HG03565 (cell line): ENCODE results near the gene MDH2.
"Not testable (repeated sequence)": the region's sequence is repeated elsewhere in the genome, so short reads cannot be mapped to it uniquely, and the experiment has no call there.

Experiments
- ATAC-seq: cut with Tn5 transposase; IDR thresholded peaks from one replicate; pipeline ENCODE4 v1.9.1; 2021; ENCODE audit warnings: mild to moderate bottlenecking, moderate library complexity; ENCODE audit not compliant: unreplicated experiment

MDH2 gene

DNA sequence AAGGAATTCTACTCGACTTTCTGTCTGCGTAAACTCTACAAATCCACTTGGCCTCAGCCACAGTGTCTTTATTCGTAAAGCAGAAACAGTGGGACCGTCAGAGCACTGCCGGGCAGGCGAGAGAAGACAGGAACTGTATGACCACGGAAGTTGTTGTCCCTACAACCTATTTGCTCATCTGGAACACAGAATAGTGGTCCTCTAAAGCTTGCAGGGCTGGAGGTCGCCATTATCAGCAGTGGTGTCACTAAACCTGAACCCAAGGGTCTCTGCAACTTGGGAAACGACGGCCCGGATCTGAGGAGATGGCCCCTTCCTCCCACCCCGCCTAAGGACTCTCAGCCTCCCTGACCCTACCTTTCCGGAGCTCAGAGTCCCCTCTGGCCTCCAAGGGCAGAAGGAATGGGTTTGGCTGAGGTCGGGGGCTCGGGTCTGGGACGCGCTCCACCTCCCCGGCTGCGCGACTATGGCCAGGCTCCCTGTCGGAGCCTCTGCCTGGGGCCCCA lies 548 bp upstream of the MDH2 start:
- ATAC-seq, result no peak

DNA sequence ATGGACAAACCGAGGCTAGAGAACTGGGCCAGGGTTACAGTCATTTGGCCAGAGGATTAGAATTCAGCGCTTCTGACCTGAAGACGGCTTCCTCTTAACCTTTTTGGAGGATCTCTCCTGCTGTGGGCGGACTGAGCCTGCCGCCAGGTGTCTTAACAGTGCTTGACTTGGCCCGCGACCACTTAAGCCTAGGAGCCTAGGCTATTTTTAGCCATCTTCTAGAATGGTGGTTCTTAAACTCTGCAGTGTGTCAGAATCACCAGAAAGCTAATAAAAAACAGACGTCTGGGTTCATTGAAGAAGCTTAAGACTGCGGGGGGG lies 722 bp downstream of the MDH2 start:
- ATAC-seq, result no peak

DNA sequence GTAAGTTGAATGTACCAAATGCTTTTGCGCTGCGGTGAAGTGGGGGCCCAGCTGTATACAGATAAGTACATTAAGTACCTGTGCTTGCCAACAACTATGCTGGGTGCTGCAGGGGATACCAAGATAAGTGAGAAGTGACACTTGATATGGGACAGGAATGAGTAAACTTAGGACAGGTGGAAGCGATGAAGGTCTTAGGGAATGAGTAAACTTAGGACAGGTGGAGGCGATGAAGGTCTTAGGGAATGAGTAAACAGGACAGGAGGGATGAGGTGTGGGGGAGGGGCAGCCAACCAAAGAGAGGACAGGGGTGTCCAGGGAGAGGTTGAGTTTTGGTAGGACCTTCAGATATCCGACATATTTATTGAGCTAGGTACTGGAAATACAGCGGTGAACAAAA lies 1.4 kb downstream of the MDH2 start:
- ATAC-seq, result no peak

DNA sequence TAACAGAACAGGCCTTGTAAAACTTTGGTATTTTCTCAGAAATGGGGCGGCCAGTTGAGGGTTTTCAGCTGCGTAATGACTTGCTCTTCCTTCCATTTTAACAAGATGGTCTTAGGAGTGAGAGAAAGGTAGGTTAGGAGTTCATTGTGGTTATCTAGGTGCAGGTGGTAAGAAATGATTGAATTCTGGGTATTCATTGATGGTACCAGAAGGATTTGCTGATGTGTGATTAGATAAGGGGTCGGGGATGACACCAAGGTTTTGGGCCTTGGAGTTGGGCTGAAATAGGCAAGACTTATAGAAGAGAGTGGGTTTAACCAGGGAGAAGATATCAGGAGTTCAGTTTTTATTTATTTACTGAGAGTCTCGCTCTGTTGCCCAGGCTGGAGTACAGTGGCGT lies 2.6 kb downstream of the MDH2 start:
- ATAC-seq, result no peak

DNA sequence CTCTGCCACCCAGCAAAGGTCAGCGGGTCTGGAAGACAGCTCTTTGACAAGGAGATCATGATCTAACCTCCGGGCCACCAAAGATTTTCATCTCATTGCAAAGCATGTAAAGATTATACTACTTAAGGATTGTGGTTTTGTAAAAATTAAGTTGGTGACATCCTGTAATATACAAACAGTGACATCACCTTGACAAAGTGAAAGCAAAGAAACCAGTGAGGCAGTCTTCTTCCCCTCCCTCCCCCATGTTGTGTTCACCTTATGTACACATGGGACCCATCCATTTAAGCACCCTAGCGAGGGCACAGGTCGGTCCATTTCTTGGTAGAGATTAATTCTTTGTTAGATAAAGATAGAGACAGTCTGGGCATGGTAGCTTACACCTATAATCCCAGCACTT lies 3.9 kb downstream of the MDH2 start:
- ATAC-seq, result no peak

DNA sequence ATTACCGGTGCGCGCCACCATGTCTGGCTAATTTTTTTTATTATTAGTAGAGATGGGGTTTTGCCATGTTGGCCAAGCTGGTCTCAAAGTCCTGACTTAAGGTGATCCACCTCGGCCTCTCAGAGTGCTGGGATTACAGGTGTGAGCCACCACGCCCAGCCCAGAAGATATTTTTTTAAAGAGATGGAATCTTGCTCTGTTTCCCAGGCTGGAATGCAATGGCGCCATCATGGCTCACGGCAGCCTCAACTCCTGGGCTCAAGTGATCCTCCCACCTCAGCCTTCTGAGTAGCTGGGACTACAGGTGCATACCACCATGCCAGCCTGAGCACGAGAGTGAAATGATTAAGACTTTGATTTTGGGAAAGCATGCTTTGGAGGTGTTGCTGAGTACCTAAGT lies 4.8 kb downstream of the MDH2 start:
- ATAC-seq, result not testable (repeated sequence)

DNA sequence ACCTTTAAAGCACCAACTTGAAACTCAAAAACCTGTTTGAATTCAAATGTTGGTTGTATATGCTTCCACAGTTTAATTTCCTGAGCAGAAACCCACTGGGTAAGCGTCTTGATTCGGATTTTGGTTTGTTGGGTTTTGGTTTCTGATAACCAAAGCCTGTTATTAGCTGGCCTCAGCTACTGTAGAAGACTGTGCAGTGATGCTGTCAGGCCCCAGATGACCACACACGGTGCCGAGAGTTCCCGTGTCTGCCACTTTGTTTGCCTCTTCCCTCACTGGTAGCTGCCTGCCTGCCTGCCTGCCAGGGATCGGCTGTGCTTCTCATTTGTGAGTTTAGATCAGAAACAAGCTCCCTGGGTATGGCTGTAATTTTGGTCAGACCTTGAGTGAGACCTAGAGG lies 5.6 kb downstream of the MDH2 start:
- no peak for ATAC-seq

DNA sequence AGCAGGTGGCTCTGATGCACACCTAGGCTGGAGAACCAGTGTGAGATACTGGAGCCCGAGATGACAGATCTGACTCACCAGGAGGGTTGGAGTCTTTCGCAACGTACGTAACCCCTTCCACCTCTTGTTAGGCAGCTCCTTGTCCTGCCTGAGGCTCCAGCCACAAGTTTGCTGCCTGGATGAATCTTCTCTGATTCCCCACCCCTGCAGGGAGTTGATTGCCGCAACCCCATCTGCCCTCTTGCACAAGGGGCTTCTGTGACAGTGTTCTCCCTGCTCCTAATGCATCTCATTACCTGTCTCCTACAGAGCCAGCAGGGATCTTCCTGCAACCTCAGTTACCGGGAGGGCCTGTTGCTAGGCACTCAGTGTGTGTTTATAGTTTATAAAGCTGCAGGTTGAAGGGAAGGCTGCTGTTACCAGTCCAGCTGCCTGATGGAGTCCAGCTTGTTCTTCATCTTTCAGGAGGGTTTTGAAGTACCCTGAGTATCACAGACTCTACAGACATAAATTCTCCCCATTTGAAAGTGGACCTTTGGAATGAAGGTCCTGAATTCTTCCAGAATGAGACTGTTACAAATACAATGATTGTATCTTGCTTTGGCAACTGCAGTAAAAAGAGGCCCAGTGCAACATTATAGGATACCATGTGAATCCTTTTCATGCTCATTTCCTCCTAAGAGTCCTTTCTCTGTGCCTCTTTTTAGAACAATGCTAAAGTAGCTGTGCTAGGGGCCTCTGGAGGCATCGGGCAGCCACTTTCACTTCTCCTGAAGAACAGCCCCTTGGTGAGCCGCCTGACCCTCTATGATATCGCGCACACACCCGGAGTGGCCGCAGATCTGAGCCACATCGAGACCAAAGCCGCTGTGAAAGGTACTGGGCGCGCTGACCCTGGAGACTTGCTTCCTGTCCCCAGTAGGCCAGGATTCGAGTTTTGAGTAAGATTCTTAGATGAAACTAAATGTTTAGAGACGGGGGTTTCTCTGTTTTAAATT lies 6.5 kb downstream of the MDH2 start:
- no peak for ATAC-seq

DNA sequence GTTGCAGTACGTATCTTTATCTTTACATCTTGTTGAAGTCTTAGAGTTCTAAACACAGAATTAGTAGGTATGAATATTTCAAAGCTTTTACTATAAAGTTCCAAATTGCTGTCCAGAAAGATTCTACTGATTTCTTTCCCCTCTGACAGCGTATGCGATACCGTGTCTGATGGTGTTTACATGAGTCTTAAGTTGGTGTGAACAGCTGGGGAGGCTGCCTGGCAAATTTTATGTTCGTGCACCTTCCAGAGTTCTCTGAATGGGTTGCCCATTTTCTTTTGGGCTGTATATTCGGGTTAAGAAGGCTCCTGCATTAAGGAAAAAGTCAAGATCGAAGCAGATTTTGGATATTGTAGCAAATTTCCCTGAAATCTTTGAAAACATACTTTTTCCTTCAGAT lies 8.3 kb downstream of the MDH2 start:
- ATAC-seq, result no peak

DNA sequence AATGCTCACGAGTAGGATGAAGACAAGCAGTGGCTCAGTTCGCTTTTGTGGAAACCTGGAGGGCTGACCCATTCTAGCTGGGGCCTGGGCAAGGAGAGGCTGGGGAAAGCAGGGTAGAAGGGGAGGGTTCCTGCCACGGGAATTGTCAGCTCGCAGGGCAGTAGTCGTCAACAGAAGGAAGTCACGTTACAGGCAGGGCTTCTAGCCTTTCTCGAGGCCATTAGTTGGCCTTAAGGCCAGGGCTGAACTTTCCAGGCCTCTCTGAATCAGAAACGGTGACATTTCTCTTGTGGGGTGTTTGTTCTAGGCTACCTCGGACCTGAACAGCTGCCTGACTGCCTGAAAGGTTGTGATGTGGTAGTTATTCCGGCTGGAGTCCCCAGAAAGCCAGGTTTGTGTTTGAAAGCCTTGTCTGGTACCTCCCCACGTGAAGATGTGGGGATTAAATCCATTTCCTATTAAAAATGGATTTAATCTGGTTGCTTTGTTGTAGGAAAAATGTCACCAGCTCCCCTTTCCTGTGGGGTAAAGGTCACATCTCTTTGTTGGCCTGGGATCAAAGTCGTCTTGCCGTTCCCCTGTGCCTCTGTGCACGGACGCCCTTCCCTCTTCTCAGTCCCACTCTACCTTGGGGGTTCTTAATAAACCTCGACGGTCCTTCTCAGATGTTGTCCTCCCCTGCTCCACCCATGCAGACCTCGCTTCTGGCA lies 9.4 kb downstream of the MDH2 start:
- ATAC-seq, result no peak

DNA sequence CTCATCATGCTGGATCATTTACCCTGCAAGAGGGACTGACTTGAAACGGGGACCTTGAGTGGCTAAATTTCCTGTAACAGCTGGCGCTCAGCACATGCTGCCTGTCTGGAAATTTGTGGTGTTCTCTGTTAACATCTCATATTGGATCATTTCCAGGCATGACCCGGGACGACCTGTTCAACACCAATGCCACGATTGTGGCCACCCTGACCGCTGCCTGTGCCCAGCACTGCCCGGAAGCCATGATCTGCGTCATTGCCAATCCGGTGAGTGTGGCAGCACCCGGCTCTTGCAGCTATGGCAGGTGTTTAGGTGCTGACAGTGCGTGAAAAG lies 9.9 kb downstream of the MDH2 start:
- no peak for ATAC-seq

DNA sequence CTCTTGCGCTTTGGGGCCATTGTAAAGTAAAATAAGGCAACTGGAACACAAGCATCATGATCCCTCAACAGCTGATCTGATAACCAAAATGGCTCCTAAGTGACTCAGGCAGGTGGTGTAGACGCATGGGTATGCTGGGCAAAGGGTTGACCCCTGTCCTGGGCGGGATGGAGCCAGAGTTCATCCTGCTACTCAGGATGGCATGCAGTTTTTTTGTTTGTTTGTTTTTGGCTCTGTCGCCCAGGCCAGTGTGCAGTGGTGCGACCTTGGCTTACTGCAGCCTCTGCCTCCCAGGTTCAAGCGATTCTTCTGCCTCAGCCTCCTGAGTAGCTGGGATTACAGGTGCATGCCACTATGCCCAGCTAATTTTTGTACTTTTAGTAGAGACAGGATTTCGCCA lies 10.8 kb downstream of the MDH2 start:
- not testable (repeated sequence) for ATAC-seq

DNA sequence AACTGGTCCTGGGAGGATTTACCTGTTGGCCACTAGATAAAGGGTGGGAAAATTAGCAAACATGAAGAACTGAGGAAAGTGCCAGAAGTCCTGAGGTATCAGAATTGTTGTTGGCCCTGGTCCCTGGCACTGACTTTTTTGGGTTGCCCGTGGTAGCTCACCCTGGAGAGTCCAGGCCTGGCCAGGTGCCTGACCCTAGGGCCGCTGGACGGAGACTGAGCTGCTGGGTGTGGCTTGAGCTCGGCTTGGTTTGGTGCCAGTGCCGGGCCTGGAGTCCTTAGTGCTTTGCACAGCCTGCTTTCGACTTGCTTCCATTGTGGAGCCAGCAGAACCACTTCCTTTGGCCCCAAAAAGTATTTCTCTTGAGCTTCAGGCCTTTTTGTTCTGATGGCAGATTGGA lies 12.9 kb downstream of the MDH2 start:
- ATAC-seq, result no peak

DNA sequence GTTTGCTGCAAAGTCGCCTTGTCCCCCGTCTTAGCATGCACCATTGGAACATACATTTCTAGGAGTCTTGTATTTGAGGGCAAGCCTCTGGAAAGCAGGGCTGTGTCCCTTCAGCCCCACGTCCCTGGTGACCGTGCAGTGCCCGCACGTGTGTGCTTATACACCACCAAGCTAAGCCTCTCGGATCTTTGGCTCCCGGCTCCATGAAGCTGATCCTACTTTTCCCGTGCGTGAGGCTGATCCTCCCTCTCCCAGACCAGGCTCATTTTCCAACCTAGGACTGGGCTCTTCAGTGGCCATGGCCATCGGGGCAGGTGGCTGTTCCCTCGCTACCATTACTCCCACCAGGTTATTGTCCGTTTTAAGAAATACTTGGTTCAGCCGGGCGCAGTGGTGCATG lies 14.3 kb downstream of the MDH2 start:
- no peak for ATAC-seq

DNA sequence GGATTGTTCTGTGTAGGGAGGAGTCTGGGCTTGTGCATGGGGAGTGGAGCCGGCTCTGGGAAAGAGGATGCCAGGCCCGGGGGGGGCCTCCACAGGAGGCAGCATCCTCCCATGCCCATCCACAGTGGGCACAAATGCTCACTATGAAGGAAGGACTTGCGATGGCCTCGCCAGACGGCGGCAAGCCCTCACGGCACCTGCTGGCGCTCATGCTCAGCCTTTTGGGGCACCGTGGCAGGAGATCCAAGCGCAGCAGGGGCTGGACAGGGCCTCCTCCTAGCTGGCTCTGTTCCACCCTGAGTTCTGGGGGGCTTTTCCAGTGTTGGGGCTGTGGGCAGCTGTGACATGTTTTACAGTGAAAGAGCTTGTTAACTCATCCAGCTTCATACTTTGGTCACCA lies 15.2 kb downstream of the MDH2 start:
- ATAC-seq, result no peak

DNA sequence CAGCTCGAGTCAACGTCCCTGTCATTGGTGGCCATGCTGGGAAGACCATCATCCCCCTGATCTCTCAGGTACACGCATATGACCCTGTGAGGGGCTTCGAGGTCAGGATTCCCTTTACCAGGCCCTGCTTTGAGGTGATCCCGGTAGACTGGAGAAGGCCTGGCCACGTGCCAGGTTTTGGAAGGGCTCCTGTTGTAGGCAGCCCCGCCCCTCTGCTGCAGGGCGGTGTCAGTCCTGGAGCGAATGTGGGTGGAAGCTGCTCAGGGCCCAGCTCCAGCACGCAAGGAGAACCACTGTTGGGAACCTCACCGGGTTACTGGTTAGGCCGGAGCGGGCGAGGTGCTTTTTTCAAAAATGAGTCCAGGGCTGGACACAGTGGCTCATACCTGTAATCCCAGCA lies 15.6 kb downstream of the MDH2 start:
- ATAC-seq, result no peak

DNA sequence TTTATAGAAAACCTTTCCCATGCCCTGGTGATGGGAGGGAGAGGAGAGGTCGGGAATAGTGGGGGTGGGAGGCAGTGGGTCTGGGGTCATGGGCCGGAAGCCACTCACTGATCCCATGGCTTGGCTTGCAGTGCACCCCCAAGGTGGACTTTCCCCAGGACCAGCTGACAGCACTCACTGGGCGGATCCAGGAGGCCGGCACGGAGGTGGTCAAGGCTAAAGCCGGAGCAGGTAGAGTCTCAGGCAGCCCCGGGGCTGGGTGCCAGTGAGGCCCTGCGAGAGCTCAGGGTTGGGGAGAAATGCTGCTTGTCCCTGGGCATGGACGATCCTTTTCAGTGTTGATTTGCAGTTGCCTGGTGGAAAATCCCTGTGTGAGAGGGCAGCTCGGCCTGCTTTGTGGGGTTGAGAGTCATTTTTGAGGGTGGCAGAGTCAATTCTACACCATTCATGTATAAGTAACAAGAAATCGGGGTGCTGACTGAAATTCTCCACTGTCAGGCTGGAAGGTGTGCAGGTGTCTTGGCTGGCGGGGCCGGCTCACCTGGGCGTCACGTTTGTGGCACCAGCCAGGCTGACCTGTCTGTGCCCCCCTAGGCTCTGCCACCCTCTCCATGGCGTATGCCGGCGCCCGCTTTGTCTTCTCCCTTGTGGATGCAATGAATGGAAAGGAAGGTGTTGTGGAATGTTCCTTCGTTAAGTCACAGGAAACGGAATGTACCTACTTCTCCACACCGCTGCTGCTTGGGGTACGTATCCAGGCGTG lies 16.5 kb downstream of the MDH2 start:
- ATAC-seq, result no peak

DNA sequence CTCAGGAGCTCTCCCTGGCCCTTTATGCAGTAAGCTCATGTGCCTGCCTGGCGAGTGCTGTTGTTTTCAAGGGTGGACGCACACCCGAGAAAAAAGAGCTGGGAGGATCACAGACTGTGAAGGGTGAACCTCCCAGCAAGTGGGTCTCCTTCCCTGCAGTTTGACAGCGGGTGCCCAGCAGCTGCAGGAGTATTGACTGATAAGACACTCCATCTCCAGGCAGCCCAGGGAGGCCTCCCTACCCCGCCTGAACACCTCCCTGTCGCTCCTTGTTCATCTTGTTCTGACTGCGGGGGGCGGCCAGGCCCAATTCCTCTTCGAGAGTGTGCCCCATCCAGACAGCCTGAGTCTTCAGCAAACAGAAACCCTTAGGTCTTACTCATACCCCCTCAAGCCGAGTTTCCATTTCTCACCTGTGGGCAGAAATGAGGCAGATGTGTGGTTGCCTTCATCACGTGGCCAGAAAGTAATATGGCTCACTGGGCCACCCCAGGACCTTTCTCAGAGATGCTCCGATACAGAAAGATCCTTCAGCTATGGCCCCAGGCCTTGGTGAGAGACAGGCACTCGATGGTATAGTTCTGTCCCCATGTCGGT lies 17.2 kb downstream of the MDH2 start:
- no peak for ATAC-seq

DNA sequence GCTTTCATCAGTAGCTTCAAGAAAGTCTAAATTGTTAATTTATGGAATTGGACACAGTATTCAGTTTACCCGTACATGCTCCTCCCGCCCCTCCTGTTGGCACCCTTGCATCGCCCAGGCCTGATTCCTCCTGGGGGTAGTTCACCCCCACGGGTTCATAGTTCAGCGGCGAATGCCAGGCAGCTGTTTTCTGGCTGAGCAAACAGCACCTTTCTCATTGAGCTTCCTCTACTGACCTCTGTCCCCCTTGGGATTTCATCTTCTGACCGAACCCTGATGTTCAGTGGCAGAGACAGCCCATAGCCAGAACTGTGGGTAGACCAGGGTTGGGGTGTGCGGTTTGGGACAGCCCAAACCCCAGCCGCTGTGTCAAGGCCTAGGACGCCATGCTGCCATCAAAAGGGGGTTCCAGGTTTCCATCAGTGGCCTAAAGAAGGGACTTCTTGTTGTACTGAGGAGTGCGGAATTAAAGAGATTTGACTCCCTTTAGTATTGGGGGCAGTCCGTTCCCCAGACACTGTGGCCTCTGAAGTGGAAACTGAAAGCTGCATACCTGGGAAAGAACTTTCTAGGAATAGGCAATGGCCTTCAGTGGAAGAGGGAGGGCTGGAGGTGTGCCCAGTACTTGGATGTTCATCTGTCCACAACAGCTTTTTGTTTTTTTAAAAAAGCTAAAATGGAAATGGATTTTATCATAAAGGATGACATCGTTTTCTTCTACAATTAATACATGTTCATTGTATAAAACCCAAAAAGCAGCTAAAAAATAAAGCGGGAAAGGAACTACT lies 19.0 kb downstream of the MDH2 start:
- no peak for ATAC-seq

DNA sequence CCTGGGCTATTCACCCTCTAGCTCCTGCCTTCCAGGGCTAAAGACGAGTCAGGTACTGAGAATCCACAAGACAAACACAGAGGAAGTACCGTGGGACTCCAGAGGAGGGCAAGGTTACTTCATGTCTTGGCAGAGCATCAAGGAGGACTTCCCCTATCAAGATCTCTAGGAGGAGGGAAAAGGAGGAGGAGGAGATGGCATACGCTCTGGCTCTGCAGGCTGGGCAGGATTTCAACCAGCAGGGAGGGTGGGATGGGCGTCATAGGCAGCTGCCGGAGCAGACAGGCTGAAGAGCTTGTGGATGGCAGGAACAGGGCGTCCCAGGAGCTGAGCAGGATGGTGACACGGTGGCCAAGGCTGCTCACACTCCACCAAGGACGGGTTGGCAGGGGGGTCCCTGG lies 21.3 kb downstream of the MDH2 start:
- ATAC-seq, result no peak
